Type B pancreatic cell (in vitro differentiated cells): ENCODE data around the gene NCAPD3. TPM values are rescaled to one million over a fixed set of nuclear protein-coding genes. Genes with fewer than 3 reads are reported as not detected.
"Not testable (repeated sequence)": the region's sequence is repeated elsewhere in the genome, so short reads cannot be mapped to it uniquely, and the experiment has no call there.

ENCODE experiments used
- DNase-seq: peaks from one replicate; pipeline ENCODE4 v3.0.0; 2021; ENCODE audit warnings: mixed read lengths; ENCODE audit not compliant: unreplicated experiment; ENCODE audit errors: extremely low spot score
- H3K27ac Mint-ChIP-seq: 2 replicates; pipeline ENCODE4 v1.8.0; 2021; ENCODE audit warnings: mild to moderate bottlenecking, mixed read lengths
- H3K27me3 Mint-ChIP-seq: 2 replicates; pipeline ENCODE4 v1.8.0; 2021; ENCODE audit warnings: mixed read lengths
- H3K36me3 Mint-ChIP-seq: 2 replicates; pipeline ENCODE4 v1.8.0; 2021; ENCODE audit warnings: mixed read lengths
- H3K4me1 Mint-ChIP-seq: one replicate; pipeline ENCODE4 v1.8.0; 2021; ENCODE audit warnings: mixed read lengths; ENCODE audit not compliant: unreplicated experiment
- H3K4me3 Mint-ChIP-seq: 2 replicates; pipeline ENCODE4 v1.8.0; 2021; ENCODE audit warnings: mild to moderate bottlenecking, mixed read lengths
- H3K9me3 Mint-ChIP-seq: 2 replicates; pipeline ENCODE4 v1.8.0; 2021; ENCODE audit warnings: mixed read lengths
- total RNA-seq: library from RNA; stranded (reverse); gene quantifications from 2 replicates; pipeline ENCODE4 v1.2.1, GENCODE V29; 2021; ENCODE audit warnings: low replicate concordance
- TF ChIP-seq, protein P1 (sequence below): fragments of 200-600 bp; sonication (generic); conservative IDR thresholded peaks from 2 replicates; pipeline ENCODE4 v1.5.0; 2021; ENCODE audit warnings: antibody characterized with exemption, mild to moderate bottlenecking

NCAPD3 gene
- total RNA-seq, 1 donor from 2014 or later = 33.9 TPM

DNA sequence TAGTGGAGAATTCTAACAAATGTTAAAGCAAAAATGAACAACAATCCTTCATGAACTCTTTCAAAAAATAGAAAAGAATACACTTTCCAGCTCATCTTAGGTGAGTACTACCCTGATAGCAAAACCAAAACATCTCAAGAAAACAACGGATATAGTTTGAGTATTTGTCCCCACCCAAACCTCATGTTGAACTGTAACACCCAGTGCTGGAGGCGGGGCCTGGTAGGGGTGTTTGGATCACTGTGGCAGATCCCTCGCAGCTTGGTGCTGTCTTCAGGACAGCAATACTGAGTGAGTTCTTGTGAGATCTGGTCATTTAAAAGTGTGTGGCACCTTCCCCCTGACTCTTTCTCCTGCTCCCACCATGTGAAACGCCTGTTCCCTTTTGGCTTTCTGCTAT is 27.0 kb downstream of the NCAPD3 start:
- no peaks in the 10 kb centered on the region for H3K9me3 Mint-ChIP-seq
- no peak for DNase-seq
- TF ChIP-seq, protein P1, sequence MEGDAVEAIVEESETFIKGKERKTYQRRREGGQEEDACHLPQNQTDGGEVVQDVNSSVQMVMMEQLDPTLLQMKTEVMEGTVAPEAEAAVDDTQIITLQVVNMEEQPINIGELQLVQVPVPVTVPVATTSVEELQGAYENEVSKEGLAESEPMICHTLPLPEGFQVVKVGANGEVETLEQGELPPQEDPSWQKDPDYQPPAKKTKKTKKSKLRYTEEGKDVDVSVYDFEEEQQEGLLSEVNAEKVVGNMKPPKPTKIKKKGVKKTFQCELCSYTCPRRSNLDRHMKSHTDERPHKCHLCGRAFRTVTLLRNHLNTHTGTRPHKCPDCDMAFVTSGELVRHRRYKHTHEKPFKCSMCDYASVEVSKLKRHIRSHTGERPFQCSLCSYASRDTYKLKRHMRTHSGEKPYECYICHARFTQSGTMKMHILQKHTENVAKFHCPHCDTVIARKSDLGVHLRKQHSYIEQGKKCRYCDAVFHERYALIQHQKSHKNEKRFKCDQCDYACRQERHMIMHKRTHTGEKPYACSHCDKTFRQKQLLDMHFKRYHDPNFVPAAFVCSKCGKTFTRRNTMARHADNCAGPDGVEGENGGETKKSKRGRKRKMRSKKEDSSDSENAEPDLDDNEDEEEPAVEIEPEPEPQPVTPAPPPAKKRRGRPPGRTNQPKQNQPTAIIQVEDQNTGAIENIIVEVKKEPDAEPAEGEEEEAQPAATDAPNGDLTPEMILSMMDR = no peak
- peaks cover 35% of the 10 kb centered on the region for H3K36me3 Mint-ChIP-seq
- no peaks in the 10 kb centered on the region for H3K4me1 Mint-ChIP-seq
- H3K27me3 Mint-ChIP-seq = no peaks in the 10 kb centered on the region
- no peak overlapping the region for H3K4me3 Mint-ChIP-seq
- no peak overlapping the region for H3K27ac Mint-ChIP-seq

DNA sequence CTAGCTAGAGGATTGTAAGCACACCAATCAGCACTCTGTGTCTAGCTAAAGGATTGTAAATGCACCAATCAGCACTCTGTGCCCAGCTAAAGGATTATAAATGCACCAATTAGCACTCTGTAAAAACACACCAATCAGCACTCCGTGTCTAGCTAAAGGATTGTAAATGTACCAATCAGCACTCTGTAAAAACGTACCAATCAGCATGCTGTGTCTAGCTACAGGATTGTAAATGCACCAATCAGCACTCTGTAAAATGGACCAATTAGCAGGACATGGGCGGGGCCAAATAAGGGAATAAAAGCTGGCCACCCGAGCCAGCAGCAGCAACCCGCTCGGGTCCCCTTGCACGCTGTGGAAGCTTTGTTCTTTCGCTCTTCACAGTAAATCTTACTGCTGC is 35.7 kb downstream of the NCAPD3 start:
- H3K27me3 Mint-ChIP-seq, H3K4me1 Mint-ChIP-seq, H3K27ac Mint-ChIP-seq, H3K9me3 Mint-ChIP-seq, H3K4me3 Mint-ChIP-seq, DNase-seq: not testable (repeated sequence)
- peaks cover 46% of the 10 kb centered on the region for H3K36me3 Mint-ChIP-seq

DNA sequence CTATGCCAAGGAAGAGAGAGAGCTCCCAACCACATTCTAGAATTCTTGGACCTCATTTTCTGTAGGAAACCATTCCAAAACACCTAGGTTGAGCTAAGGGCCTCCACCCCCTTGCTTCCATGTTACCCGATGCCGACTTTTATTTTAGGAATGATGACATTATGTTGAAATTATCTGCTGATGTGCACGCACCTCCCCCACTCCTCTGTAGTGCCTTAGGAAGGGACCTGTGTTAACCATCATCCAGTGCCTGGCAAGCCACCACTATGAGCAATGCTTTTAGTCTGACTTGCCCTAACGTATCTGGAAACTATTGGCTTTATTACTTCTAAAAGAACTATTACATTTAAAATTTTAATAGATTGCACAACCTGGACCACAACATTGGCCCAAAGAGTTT is 42.1 kb downstream of the NCAPD3 start:
- no peaks in the 10 kb centered on the region for H3K27me3 Mint-ChIP-seq
- H3K9me3 Mint-ChIP-seq = no peaks in the 10 kb centered on the region
- DNase-seq = no peak
- no peak overlapping the region for H3K4me3 Mint-ChIP-seq
- no peak overlapping the region for H3K27ac Mint-ChIP-seq
- TF ChIP-seq, protein P1 = no peak
- H3K4me1 Mint-ChIP-seq = no peaks in the 10 kb centered on the region
- H3K36me3 Mint-ChIP-seq = peaks cover 18% of the 10 kb centered on the region

DNA sequence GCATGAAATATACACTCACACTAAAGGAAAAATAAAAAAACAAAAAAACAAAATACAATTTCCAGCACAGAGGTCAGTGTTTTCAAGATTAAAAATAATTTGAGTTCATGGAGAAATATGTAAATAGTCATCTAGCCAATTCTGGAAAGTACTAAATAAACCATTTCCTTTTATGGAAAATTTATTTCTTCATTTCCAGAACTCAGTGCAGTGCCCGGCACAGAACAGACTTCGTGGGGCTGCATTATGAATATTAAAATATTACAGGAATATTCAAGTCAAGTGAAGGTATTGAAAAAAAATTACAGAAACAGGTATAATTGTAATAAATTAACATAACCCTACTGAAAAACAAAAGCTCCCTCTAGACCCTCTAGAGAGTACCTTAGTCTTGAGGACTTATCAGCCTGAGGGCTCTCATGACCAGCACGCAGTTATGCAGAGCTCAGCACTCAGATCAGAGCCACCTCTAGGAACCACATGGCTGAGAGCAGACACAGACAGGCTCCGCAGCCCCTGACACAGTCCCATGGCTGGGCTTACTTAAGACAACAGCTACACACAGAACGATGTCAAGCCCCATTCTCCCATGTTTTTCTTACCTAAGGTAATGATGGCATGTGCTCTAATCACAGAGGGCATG is 45.6 kb downstream of the NCAPD3 start:
- no peak for DNase-seq
- TF ChIP-seq, protein P1 = no peak
- no peaks in the 10 kb centered on the region for H3K9me3 Mint-ChIP-seq

DNA sequence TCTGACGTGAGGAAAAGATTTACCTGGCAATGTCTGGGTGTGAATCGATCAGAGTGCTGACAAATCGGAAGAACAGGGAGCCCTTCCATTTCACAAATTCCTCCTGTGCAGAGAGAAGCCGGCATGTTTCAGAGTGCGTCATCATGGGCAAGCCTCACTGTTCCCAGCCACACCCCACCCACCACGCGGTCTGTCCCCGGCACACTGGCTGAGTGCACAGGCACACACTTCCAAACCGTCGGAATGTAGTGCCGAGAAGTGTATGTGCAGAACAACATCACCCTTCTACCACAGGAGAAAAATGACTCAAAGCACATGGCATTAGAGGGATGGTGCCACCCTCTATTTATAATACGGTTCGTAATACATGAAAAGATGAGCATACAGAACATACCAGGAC is 47.5 kb downstream of the NCAPD3 start:
- H3K36me3 Mint-ChIP-seq = peaks cover 37% of the 10 kb centered on the region
- no peaks in the 10 kb centered on the region for H3K9me3 Mint-ChIP-seq
- no peaks in the 10 kb centered on the region for H3K4me1 Mint-ChIP-seq
- DNase-seq = no peak
- no peaks in the 10 kb centered on the region for H3K27me3 Mint-ChIP-seq
- TF ChIP-seq, protein P1 = no peak
- H3K27ac Mint-ChIP-seq = no peak overlapping the region
- no peak overlapping the region for H3K4me3 Mint-ChIP-seq

More for the DNA sequence above, 45.6 kb downstream of the NCAPD3 start:
- Mint-ChIP-seq H3K4me1 (no peaks in the 10 kb centered on the region), H3K4me3 (no peak overlapping the region), H3K36me3 (peaks cover 27% of the 10 kb centered on the region), H3K27ac (no peak overlapping the region), H3K27me3 (no peaks in the 10 kb centered on the region)

DNA sequence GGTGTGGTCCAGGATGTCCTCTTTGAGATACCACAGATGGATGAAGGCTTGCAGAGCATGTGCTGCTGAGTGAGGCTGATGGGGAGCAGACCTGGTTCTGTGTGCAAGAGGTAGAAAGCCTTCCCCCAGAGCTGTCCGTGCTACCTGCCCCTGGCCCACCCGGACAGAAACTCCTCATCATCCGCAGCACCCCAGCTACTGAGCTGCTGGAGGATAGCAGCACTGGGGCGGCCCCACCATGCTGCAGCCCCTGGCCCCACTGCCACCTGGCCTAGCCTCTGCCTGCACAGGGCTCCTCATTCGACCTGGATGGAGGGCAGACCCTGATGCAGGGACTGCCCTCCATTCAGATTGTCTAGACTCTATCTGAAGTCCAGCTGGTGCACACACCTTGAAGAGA is 50.5 kb downstream of the NCAPD3 start:
- Mint-ChIP-seq H3K9me3 (no peaks in the 10 kb centered on the region), H3K27me3 (no peaks in the 10 kb centered on the region), H3K27ac (no peak overlapping the region), H3K36me3 (peaks cover 61% of the 10 kb centered on the region), H3K4me3 (no peak overlapping the region), H3K4me1 (no peaks in the 10 kb centered on the region)
- no peak for DNase-seq
- TF ChIP-seq, protein P1 = no peak
